Stimulated activated CD8-positive, alpha-beta memory T cell treated with anti-CD3 and anti-CD28 coated beads, Interleukin-15, amount 100 ng/mL, for 1 hour (primary cell): ENCODE measurements around the gene PDHB.
"Not testable (repeated sequence)": the region's sequence is repeated elsewhere in the genome, so short reads cannot be mapped to it uniquely, and the experiment has no call there.

Experiments used
- DNase-seq: peaks from one replicate; pipeline ENCODE4 v3.0.0-alpha.2; 2020; ENCODE audit warnings: low read depth

PDHB gene

GRCh38 chr3:58437276-58437675, 3.6 kb upstream of the PDHB start:
- not testable (repeated sequence) for DNase-seq

GRCh38 chr3:58434990-58435389, 1.4 kb upstream of the PDHB start:
- DNase-seq, result no peak

- DNase-seq, result no peak
Observed at GRCh38 chr3:58434511-58434910, 879 bp upstream of the PDHB start.

- DNase-seq, result no peak
Observed at GRCh38 chr3:58434168-58434504, 504 bp upstream of the PDHB start.

- no peak for DNase-seq
Observed at GRCh38 chr3:58432905-58433304, 727 bp downstream of the PDHB start.

GRCh38 chr3:58429657-58430056, 4.0 kb downstream of the PDHB start:
- no peak for DNase-seq

GRCh38 chr3:58427661-58428361, 5.8 kb downstream of the PDHB start:
- DNase-seq, result no peak

GRCh38 chr3:58425782-58426181, 7.8 kb downstream of the PDHB start:
- no peak for DNase-seq

- DNase-seq, result no peak
Observed at GRCh38 chr3:58424613-58425012, 9.0 kb downstream of the PDHB start.

GRCh38 chr3:58422756-58423325, 10.8 kb downstream of the PDHB start:
- no peak for DNase-seq

GRCh38 chr3:58421004-58421403, 12.6 kb downstream of the PDHB start:
- DNase-seq, result no peak

GRCh38 chr3:58419780-58420507, 13.7 kb downstream of the PDHB start:
- DNase-seq, result no peak

GRCh38 chr3:58418227-58418626, 15.4 kb downstream of the PDHB start:
- no peak for DNase-seq

GRCh38 chr3:58417075-58417474, 16.6 kb downstream of the PDHB start:
- no peak for DNase-seq

GRCh38 chr3:58416191-58416590, 17.4 kb downstream of the PDHB start:
- no peak for DNase-seq

- peak; percentile 22 for DNase-seq
Observed at GRCh38 chr3:58414538-58415197, 19.0 kb downstream of the PDHB start.

GRCh38 chr3:58411851-58412830, 21.5 kb downstream of the PDHB start:
- DNase-seq, result no peak

- DNase-seq, result no peak
Observed at GRCh38 chr3:58411036-58411435, 22.6 kb downstream of the PDHB start.

GRCh38 chr3:58409663-58410062, 24.0 kb downstream of the PDHB start:
- no peak for DNase-seq

- DNase-seq, result no peak
Observed at GRCh38 chr3:58408906-58409305, 24.7 kb downstream of the PDHB start.

- DNase-seq, result no peak
Observed at GRCh38 chr3:58404396-58404795, 29.2 kb downstream of the PDHB start.
